ENCODE data around the gene TMEM80. TPM values are rescaled to one million over a fixed set of nuclear protein-coding genes. Genes with fewer than 3 reads are reported as not detected.
A peak's percentile ranks its signal among the peaks of the same experiment; 100 is the strongest.

The TMEM80 gene
- total RNA-seq, 6 experiments from 2014 or later, result 16.9 to 24.5 (median 19.3) TPM

DNA sequence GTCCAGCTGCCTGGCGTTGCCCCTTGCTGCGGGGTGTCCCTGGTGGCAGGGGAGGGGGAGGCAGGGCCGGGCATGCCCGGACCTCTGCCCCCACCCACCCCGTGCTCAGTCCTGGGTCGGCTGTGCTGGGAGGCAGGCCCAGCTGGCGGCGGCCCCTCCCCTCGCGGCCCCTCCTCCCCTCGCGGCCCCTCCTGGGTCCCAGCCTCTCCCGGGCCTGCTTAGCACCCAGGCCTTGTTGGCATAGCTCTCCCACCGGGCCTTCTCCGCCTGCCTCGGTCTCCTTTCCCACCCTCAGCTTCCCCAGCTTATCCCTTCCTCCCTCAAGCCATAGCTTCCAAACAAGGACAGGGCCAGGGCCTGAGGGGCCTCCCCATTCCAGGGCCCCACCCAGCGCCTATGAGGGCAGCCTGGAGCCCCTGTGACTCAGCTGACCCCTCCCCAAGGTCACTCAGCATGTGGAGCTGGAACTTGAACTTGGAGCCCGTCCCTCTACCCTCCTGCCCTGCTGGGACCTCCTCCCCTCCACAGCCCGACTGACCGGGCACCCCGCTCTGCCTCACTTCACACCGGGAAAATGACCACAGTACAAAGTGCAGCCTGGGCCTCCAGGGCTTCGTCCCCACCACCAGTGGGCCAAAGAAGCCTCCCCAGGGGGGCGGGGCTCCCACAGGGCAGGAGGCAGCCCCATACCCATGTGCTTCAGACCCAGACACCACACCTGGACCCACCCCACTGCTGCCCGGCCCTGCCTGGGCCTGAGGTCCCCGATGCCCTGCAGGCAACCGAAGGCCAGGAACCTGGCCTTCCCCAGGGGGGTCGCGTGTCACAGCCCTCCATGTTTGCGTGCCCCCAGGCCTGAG, 11.6 kb downstream of the TMEM80 start:
- TF ChIP-seq, protein P1, sequence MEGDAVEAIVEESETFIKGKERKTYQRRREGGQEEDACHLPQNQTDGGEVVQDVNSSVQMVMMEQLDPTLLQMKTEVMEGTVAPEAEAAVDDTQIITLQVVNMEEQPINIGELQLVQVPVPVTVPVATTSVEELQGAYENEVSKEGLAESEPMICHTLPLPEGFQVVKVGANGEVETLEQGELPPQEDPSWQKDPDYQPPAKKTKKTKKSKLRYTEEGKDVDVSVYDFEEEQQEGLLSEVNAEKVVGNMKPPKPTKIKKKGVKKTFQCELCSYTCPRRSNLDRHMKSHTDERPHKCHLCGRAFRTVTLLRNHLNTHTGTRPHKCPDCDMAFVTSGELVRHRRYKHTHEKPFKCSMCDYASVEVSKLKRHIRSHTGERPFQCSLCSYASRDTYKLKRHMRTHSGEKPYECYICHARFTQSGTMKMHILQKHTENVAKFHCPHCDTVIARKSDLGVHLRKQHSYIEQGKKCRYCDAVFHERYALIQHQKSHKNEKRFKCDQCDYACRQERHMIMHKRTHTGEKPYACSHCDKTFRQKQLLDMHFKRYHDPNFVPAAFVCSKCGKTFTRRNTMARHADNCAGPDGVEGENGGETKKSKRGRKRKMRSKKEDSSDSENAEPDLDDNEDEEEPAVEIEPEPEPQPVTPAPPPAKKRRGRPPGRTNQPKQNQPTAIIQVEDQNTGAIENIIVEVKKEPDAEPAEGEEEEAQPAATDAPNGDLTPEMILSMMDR (IDR thresholded peaks at IDR 0.05), result peak; percentile 60
- H3K27me3 Mint-ChIP-seq (ENCODE audit: insufficient read depth), result peaks cover 2% of the 10 kb centered on the region; the same call in 1 of the 2 replicates
- DNase-seq, result no peak
- peak overlapping the region; percentile 82 for H3K27ac Mint-ChIP-seq
- H3K36me3 Mint-ChIP-seq (ENCODE audit: low read depth), result no peaks in the 10 kb centered on the region
- H3K9me3 Mint-ChIP-seq, result no peaks in the 10 kb centered on the region
- peaks cover 11% of the 10 kb centered on the region; the same call in 1 of the 2 replicates for H3K4me1 Mint-ChIP-seq (ENCODE audit: low read depth)
- peak overlapping the region; percentile 86 for H3K4me3 Mint-ChIP-seq

DNA sequence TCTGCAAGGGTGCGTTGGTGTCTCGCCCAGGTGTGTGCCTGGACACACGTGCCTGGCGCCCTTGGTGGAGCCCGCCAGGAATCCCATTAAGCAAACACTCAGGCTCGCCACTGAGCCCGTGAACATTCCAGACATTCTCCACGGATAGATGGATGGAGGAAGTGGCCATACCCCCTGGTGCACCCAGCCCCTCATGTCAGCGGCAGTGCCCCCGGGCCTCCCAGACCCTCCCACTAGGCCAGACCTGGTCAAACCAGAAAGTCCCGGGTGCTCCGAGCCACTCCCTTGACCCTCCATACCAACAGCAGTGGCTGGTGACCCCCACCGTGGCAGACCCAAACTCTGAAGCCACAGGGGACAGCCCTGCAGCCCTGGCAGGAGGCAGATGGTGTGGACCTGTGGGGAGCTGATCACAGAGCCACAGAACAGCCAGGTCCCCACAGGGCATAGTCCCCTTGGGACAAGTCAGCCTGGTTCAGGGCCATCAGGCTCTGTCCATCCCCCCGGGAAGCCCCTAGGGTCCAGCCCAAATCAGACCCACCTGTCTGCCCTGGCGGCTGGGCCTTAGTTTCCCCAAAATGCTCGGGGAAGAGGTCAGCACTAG, 12.3 kb downstream of the TMEM80 start:
- Mint-ChIP-seq H3K4me3 (peak overlapping the region; percentile 28), H3K9me3 (no peaks in the 10 kb centered on the region), H3K4me1 (ENCODE audit: low read depth) (peaks cover 11% of the 10 kb centered on the region; the same call in 1 of the 2 replicates), H3K27me3 (ENCODE audit: insufficient read depth) (peaks cover 2% of the 10 kb centered on the region; the same call in 1 of the 2 replicates), H3K36me3 (ENCODE audit: low read depth) (no peaks in the 10 kb centered on the region), H3K27ac (no peak overlapping the region)
- TF ChIP-seq, protein P1 (IDR thresholded peaks at IDR 0.05), result no peak
- DNase-seq, result no peak

DNA sequence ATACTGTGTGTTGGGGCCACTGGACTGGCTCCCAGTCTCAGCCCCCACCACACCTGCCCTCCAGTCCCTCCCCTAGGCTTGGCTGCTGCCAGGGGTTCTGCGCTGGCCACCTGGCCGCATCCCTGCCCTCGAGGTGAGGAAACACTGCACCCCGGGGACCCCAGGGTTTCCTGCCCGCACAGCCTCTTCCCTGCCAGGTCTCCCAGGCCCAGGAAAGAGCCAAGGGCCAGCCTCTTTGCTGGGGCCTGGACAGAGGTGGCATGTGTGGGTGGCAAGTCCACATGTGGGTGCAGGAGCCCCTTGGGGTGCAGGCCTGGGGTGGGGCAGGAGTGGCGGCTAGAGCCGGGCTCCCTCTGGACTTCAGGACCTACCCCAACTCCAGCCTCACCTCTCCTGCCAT, 12.9 kb downstream of the TMEM80 start:
- Mint-ChIP-seq H3K27me3 (ENCODE audit: insufficient read depth) (peaks cover 2% of the 10 kb centered on the region; the same call in 1 of the 2 replicates), H3K4me3 (no peak overlapping the region)

DNA sequence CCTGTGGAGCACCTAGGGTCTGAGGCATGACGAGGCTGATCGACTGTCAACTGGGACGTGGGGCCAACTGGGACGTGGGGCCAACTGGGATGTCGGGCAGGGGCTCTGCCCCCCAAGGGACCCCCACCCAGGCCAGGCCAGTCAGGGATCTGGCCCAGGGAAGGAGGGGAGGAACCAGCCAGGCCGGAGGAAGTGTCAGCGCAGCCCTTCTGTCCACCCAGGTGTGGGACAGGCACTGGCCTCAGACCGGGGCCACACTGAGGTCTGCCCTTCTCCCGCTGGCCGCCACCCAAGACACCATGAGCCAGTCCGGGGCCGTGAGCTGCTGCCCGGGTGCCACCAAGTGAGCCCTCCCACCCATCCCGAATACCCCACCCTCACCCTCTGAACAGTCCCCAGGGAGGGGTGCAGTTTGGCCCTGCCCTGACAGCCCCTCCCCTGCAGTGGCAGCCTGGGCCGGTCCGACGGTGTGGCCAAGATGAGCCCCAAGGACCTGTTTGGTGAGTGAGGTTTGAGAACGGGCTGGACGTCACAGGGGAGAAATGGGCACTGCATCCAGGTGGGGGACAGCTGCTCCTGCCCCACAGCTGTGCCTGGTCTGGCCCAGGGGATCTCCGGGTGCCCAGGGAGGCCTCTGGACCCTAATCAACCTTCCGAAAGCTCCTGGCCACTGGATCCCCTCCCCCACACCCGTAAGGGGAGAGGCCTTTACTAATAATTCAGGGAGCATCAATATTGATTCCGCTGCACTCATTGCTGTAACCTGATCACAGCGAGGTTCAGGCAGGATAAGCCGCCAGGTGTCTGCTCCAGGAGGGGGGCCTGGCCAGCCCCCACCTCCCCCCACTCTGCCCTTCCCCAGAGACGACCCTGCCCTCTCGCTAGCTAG, 13.7 kb downstream of the TMEM80 start:
- no peak for DNase-seq
- Mint-ChIP-seq H3K27ac (no peak overlapping the region), H3K4me1 (ENCODE audit: low read depth) (peaks cover 11% of the 10 kb centered on the region; the same call in 1 of the 2 replicates), H3K36me3 (ENCODE audit: low read depth) (no peaks in the 10 kb centered on the region), H3K27me3 (ENCODE audit: insufficient read depth) (peaks cover 2% of the 10 kb centered on the region; the same call in 1 of the 2 replicates), H3K9me3 (no peaks in the 10 kb centered on the region), H3K4me3 (no peak overlapping the region)
- TF ChIP-seq, protein P1 (IDR thresholded peaks at IDR 0.05), result no peak

More for the DNA sequence above, 12.9 kb downstream of the TMEM80 start:
- DNase-seq, result no peak
- Mint-ChIP-seq H3K36me3 (ENCODE audit: low read depth) (no peaks in the 10 kb centered on the region), H3K9me3 (no peaks in the 10 kb centered on the region), H3K27ac (no peak overlapping the region), H3K4me1 (ENCODE audit: low read depth) (peaks cover 11% of the 10 kb centered on the region; the same call in 1 of the 2 replicates)
- TF ChIP-seq, protein P1 (IDR thresholded peaks at IDR 0.05), result no peak

DNA sequence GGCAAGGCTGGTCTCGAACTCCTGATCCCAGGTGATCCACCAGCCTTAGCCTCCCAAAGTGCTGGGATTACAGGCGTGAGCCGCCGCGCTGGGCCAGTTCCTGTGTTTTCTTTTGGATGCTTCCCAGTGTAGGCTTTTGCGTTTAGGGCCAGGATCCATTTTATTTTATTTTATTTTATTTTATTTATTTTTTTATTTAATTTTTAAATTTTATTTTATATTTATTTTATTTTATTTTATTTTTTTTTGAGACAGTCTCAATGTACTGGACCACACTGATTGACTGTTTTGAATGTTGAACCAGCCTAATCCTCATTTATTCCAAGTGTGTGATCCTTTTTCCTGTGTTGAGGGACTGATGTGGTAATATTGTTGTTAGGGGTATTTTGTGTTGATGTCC, 18.8 kb downstream of the TMEM80 start:
- H3K4me1 Mint-ChIP-seq (ENCODE audit: low read depth), result peaks cover 11% of the 10 kb centered on the region; the same call in 1 of the 2 replicates
- TF ChIP-seq, protein P1 (IDR thresholded peaks at IDR 0.05), result no peak
- H3K27ac Mint-ChIP-seq, result no peak overlapping the region
- DNase-seq, result no peak
- H3K9me3 Mint-ChIP-seq, result no peaks in the 10 kb centered on the region
- H3K27me3 Mint-ChIP-seq (ENCODE audit: insufficient read depth), result no peaks in the 10 kb centered on the region
- peaks cover 5% of the 10 kb centered on the region; the same call in 1 of the 2 replicates for H3K36me3 Mint-ChIP-seq (ENCODE audit: low read depth)
- H3K4me3 Mint-ChIP-seq, result no peak overlapping the region
